Vagina (tissue), 2 donors: ENCODE results near the gene ACSS3. TPM values are rescaled to one million over a fixed set of nuclear protein-coding genes. Genes with fewer than 3 reads are reported as not detected.

Experiments
- DNase-seq, 2 donors: peaks; one replicate each; pipeline ENCODE4 v3.0.0-alpha.2; 2017; ENCODE audit errors: extremely low spot score in 2 of 2
- H3K27ac ChIP-seq: fragments of 200-600 bp; sonication (generic); one replicate; pipeline ENCODE4 v1.5.1; 2019
- H3K27me3 ChIP-seq: fragments of 200-600 bp; sonication (generic); one replicate; pipeline ENCODE4 v1.5.1; 2019
- H3K36me3 ChIP-seq, 2 donors: fragments of 200-600 bp; sonication (generic); one replicate each; pipeline ENCODE4 v1.5.1; 2017 to 2019
- H3K4me1 ChIP-seq: fragments of 200-600 bp; sonication (generic); one replicate; pipeline ENCODE4 v1.5.1; 2019
- H3K4me3 ChIP-seq, 2 donors: fragments of 200-600 bp; sonication (generic); 1 replicate in 1 of 2; 2 replicates in 1 of 2; pipeline ENCODE4 v1.5.1; 2016 to 2019
- H3K9me3 ChIP-seq: fragments of 200-600 bp; sonication (generic); one replicate; pipeline ENCODE4 v1.5.1; 2019
- POLR2A ChIP-seq, 2 donors: fragments of 450-650 bp; IDR thresholded peaks; one replicate each; pipeline ENCODE4 v1.6.1; 2017; ENCODE audit warnings: antibody characterized with exemption in 2 of 2, mild to moderate bottlenecking in 2 of 2, moderate library complexity in 2 of 2
- POLR2AphosphoS5 ChIP-seq, 2 donors: sonication (generic); formaldehyde crosslinking; IDR thresholded peaks; one replicate each; pipeline ENCODE4 v1.9.0; 2017; ENCODE audit warnings: antibody characterized with exemption in 2 of 2, mild to moderate bottlenecking in 2 of 2, low read depth in 1 of 2; ENCODE audit not compliant: insufficient read depth in 1 of 2
- intact Hi-C: fragments of 100-400 bp; cut with DNase I; formaldehyde crosslinking; loops from one replicate; pipeline ENCODE4 v1.15.1; 2023
- total RNA-seq: library from RNA; depleted of rRNA; stranded (reverse); fragments of >200 nt; gene quantifications from one replicate; pipeline ENCODE4 v1.2.3, GENCODE V29; 2016
- TF ChIP-seq, protein P1 (sequence below), 3 experiments: fragments of 450-650 bp in 2 of 3; fragments of 200-600 bp in 1 of 3; sonication (generic) in 1 of 3; IDR thresholded peaks; one replicate each; pipeline ENCODE4 v1.5.1; 2017 to 2019; ENCODE audit warnings: antibody characterized with exemption in 3 of 3, mild to moderate bottlenecking in 2 of 3, moderate library complexity in 2 of 3

ACSS3 gene
- total RNA-seq, 1 donor from 2014 or later = 29.5 TPM

DNA sequence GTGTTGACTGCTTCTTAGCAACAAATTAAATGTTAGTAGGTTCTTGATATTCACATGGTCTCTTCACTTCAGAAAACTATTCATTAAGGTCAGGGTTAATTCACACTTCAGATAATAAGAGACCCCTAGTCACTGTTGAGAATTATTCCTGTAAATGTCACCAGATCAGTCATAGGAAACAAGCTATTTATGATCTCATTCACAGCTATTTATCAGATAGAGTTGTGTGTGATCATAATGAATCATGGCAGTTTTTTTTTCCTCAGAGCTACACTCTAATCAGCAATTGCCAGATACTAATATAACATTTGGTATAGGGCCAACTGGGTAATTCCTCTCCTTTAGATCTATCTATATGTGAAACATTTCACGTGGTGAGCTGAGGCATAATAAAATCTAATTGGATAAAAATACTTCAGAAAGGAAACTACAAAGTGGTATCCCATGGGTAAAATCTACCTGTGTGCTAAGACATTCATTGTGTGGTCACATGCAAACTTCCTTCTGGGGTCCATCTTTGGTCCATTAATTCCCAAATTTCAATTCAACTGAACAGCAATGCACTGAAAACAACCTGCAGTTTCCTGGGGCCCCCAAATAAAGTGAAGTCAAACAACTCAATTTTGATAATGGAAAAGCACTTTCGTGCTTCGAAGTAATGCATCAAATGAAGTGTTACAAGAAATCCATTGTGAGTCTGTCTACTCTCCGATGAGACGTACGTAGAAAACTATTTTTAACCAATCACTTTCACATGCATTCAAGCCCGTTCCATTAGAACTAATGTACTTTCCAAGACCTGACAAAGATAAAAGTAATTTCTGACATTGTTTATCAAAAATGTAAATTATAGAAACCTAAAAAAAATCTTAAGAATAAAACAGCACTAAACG is 197.0 kb downstream of the ACSS3 start:
- intact Hi-C loops = no loop called here
- Histone ChIP-seq H3K4me3 (no peak overlapping the region), H3K27ac (no peak overlapping the region)

DNA sequence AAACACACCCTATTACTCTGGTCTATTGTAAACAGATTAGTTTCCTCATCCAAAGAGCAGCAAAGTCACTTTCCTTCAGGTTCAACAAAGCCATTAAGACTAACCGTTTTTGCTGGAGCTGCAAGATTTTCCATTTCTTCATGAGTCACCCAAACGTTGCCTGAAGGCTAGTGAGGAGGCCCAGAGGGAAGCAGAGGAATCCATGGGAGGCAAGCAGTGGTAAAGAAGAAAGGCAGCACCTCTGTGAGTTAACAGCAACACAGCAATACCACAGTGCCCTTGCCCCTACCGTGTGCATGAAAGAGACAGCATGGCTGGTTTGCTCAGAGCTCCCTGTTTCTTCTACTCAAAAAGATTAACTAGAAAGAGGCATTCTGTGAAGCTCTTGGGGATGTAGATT is 206.3 kb downstream of the ACSS3 start:
- no peaks in the 10 kb centered on the region for H3K36me3 ChIP-seq
- no peak overlapping the region for H3K4me3 ChIP-seq
- TF ChIP-seq POLR2A (IDR thresholded peaks at IDR 0.05) (no peak), POLR2AphosphoS5 (IDR thresholded peaks at IDR 0.05; ENCODE audit: insufficient read depth in 1 of 2, low read depth in 1 of 2) (no peak)
- TF ChIP-seq, protein P1, sequence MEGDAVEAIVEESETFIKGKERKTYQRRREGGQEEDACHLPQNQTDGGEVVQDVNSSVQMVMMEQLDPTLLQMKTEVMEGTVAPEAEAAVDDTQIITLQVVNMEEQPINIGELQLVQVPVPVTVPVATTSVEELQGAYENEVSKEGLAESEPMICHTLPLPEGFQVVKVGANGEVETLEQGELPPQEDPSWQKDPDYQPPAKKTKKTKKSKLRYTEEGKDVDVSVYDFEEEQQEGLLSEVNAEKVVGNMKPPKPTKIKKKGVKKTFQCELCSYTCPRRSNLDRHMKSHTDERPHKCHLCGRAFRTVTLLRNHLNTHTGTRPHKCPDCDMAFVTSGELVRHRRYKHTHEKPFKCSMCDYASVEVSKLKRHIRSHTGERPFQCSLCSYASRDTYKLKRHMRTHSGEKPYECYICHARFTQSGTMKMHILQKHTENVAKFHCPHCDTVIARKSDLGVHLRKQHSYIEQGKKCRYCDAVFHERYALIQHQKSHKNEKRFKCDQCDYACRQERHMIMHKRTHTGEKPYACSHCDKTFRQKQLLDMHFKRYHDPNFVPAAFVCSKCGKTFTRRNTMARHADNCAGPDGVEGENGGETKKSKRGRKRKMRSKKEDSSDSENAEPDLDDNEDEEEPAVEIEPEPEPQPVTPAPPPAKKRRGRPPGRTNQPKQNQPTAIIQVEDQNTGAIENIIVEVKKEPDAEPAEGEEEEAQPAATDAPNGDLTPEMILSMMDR (IDR thresholded peaks at IDR 0.05) = no peak
- DNase-seq = no peak
- no peaks in the 10 kb centered on the region for H3K4me1 ChIP-seq
- intact Hi-C loops = no loop called here
- H3K9me3 ChIP-seq = no peaks in the 10 kb centered on the region
- no peak overlapping the region for H3K27ac ChIP-seq
- H3K27me3 ChIP-seq = no peaks in the 10 kb centered on the region

More for the DNA sequence above, 197.0 kb downstream of the ACSS3 start:
- DNase-seq = no peak
- H3K27me3 ChIP-seq = no peaks in the 10 kb centered on the region
- H3K9me3 ChIP-seq = no peaks in the 10 kb centered on the region
- H3K36me3 ChIP-seq = no peaks in the 10 kb centered on the region
- TF ChIP-seq POLR2AphosphoS5 (IDR thresholded peaks at IDR 0.05; ENCODE audit: insufficient read depth in 1 of 2, low read depth in 1 of 2) (no peak), POLR2A (IDR thresholded peaks at IDR 0.05) (no peak)
- TF ChIP-seq, protein P1 (IDR thresholded peaks at IDR 0.05) = no peak
- no peaks in the 10 kb centered on the region for H3K4me1 ChIP-seq

DNA sequence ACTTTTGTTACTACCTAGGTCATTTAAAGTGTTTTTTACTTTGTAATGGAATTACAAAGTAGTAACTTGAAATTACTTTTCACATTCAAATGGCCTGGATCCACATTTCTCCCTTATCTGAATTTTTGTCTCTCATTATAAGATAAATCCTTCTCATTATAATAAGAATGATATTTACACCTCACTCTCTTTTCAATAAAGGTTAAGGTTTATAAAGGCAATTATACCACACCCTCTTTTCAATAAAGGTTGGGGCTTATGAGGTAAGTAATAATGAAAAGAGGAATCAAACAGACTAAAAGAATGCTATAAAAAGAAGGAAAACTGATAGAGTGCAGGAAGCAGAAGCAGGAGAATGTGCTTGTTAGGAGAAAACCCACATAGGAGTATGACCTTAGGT is 210.8 kb downstream of the ACSS3 start:
- no peak overlapping the region for H3K4me3 ChIP-seq
- no peak overlapping the region for H3K27ac ChIP-seq
- no peaks in the 10 kb centered on the region for H3K4me1 ChIP-seq
- intact Hi-C loops = no loop called here
- no peaks in the 10 kb centered on the region for H3K9me3 ChIP-seq
- no peaks in the 10 kb centered on the region for H3K36me3 ChIP-seq
- H3K27me3 ChIP-seq = no peaks in the 10 kb centered on the region
- no peak for TF ChIP-seq POLR2A (IDR thresholded peaks at IDR 0.05)
- TF ChIP-seq, protein P1 (IDR thresholded peaks at IDR 0.05) = no peak
- TF ChIP-seq POLR2AphosphoS5 (IDR thresholded peaks at IDR 0.05; ENCODE audit: insufficient read depth in 1 of 2, low read depth in 1 of 2) = no peak
- no peak for DNase-seq

DNA sequence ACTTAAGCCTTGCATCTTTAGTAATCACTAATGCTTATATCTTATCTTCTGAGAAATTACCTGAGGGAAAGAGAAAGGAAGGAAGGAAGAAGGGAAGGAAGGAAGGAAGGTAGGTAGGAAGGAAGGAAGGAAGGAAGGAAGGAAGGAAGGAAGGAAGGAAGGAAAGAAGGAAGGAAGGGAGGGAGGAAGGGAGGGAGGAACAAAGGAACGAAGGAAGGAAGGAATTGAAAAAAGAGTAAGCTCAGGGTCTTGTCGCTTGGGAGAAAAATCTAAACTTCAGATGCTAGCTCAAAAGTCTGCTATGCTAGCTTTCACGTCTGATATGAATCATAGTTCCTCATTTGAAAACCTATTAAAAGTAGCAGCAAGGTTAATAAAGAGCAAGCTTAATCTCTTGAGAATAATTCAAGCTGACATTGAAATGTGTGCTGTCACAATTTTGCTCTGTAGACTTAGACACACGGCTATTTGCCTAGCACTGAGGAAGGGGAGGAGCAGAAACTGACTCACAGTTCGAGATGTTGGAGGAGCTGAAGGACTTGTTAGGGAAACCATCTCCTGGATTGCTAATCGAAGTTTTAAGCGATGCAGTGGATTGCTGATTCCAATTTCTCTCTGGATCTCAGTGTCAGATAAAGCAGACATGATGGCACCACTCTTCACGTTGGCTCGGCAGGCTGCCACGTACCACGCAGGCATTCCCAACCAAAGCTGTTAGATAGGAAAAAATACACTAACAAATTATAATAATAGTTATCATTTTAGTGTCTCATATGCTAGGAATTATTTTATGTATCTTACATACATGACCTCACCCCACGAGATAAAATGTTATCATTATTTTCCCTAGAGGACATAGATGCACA is 216.7 kb downstream of the ACSS3 start:
- no peak for DNase-seq
- TF ChIP-seq, protein P1 (IDR thresholded peaks at IDR 0.05) = no peak
- TF ChIP-seq POLR2AphosphoS5 (IDR thresholded peaks at IDR 0.05; ENCODE audit: insufficient read depth in 1 of 2, low read depth in 1 of 2) = no peak
- TF ChIP-seq POLR2A (IDR thresholded peaks at IDR 0.05) = no peak
- no peak overlapping the region for H3K4me3 ChIP-seq

More for the DNA sequence above, 216.7 kb downstream of the ACSS3 start:
- intact Hi-C loops = no loop called here
- no peak overlapping the region for H3K27ac ChIP-seq
- no peaks in the 10 kb centered on the region for H3K36me3 ChIP-seq
- no peaks in the 10 kb centered on the region for H3K27me3 ChIP-seq
- no peaks in the 10 kb centered on the region for H3K4me1 ChIP-seq
- no peaks in the 10 kb centered on the region for H3K9me3 ChIP-seq
